IMR-90 (cell line): ENCODE measurements around the gene CASK. TPM values are rescaled to one million over a fixed set of nuclear protein-coding genes. Genes with fewer than 3 reads are reported as not detected.

Source experiments
- ATAC-seq: fragments of 200-7000 bp; cut with Tn5 transposase; 2 replicates; pipeline ENCODE4 v1.9.1; 2020; ENCODE audit warnings: low read depth, mild to moderate bottlenecking, moderate library complexity
- BruUV-seq: library from RNA; stranded (reverse); fragments of 400-500 nt; replicated peaks from 2 replicates; lab custom pipeline; 2021; lab: Mats Ljungman, UMichigan
- CTCF ChIA-PET: fragments of 300-600 bp; formaldehyde crosslinking; extraction: SDS; loops from one replicate; lab custom pipeline; 2021; ENCODE audit warnings: antibody characterized with exemption; lab: Yijun Ruan, JAX
- POLR2A ChIA-PET: fragments of 300-600 bp; sonication (Branson Sonifier 250); formaldehyde crosslinking; loops from one replicate; lab custom pipeline; 2022; ENCODE audit warnings: antibody characterized with exemption; ENCODE audit not compliant: unreplicated experiment; lab: Charles Lee
- DNase-seq: peaks from one replicate; pipeline ENCODE4 v3.0.0; 2013
- H2AFZ ChIP-seq: replicated peaks from 2 replicates; pipeline ENCODE3; 2013; ENCODE audit warnings: low read length, mild to moderate bottlenecking; ENCODE audit not compliant: poor library complexity
- H2AK5ac ChIP-seq: 2 replicates; pipeline ENCODE4 v1.6.1; 2013; ENCODE audit warnings: low read depth, low read length, inconsistent platforms
- H2AK9ac ChIP-seq: replicated peaks from 2 replicates; pipeline ENCODE3; 2013; ENCODE audit warnings: mild to moderate bottlenecking, low read depth, low read length, moderate library complexity; ENCODE audit not compliant: poor library complexity
- H2BK120ac ChIP-seq: 2 replicates; pipeline ENCODE4 v1.6.1; 2013; ENCODE audit warnings: low read depth, low read length, inconsistent platforms
- H2BK15ac ChIP-seq: 3 replicates; pipeline ENCODE4 v1.6.1; 2013; ENCODE audit warnings: low read depth, low read length, inconsistent platforms
- H2BK20ac ChIP-seq: 2 replicates; pipeline ENCODE4 v1.6.1; 2013; ENCODE audit warnings: low read depth, mild to moderate bottlenecking, inconsistent platforms, low read length, moderate library complexity
- H2BK5ac ChIP-seq: 2 replicates; pipeline ENCODE4 v1.6.1; 2013; ENCODE audit warnings: mild to moderate bottlenecking, low read depth, low read length, inconsistent platforms; ENCODE audit not compliant: poor library complexity, severe bottlenecking
- H3K14ac ChIP-seq: replicated peaks from 2 replicates; pipeline ENCODE4 v1.6.1; 2013; ENCODE audit warnings: low read depth, low read length, inconsistent platforms
- H3K18ac ChIP-seq: 2 replicates; pipeline ENCODE4 v1.6.1; 2013; ENCODE audit warnings: low read depth, low read length, control low read depth
- H3K23ac ChIP-seq: 2 replicates; pipeline ENCODE4 v1.6.1; 2013; ENCODE audit warnings: low read depth, low read length, inconsistent platforms
- H3K27ac ChIP-seq: 2 replicates; pipeline ENCODE4 v1.5.1; 2013; ENCODE audit warnings: mild to moderate bottlenecking, control low read depth, low read length; ENCODE audit not compliant: insufficient read depth
- H3K27me3 ChIP-seq: 2 replicates; pipeline ENCODE4 v1.6.1; 2013; ENCODE audit warnings: low read length; ENCODE audit not compliant: control insufficient read depth, insufficient read depth
- H3K36me3 ChIP-seq: 2 replicates; pipeline ENCODE4 v1.6.1; 2013; ENCODE audit warnings: low read length, mixed read lengths; ENCODE audit not compliant: control insufficient read depth, insufficient read depth
- H3K4ac ChIP-seq: 2 replicates; pipeline ENCODE4 v1.6.1; 2013; ENCODE audit warnings: low read depth, low read length, inconsistent platforms
- H3K4me1 ChIP-seq: 2 replicates; pipeline ENCODE4 v1.6.1; 2013; ENCODE audit warnings: low read length, mixed read lengths; ENCODE audit not compliant: control insufficient read depth, insufficient read depth
- H3K4me2 ChIP-seq: 2 replicates; pipeline ENCODE4 v1.6.1; 2013; ENCODE audit warnings: low read depth, mild to moderate bottlenecking, control low read depth, low read length, moderate library complexity
- H3K4me3 ChIP-seq: 2 replicates; pipeline ENCODE4 v1.5.1; 2013; ENCODE audit warnings: low read depth, mild to moderate bottlenecking, control low read depth, low read length, moderate library complexity; ENCODE audit not compliant: insufficient read depth
- H3K56ac ChIP-seq: 2 replicates; pipeline ENCODE4 v1.6.1; 2013; ENCODE audit warnings: low read length, inconsistent platforms; ENCODE audit not compliant: insufficient read depth; ENCODE audit errors: extremely low read depth
- H3K79me1 ChIP-seq, 2 experiments: 2 replicates each; pipeline ENCODE4 v1.6.1; 2013; ENCODE audit warnings: low read length in 2 of 2, inconsistent platforms in 1 of 2, low read depth in 1 of 2
- H3K9ac ChIP-seq: 2 replicates; pipeline ENCODE4 v1.6.1; 2013; ENCODE audit warnings: low read depth, low read length, control low read depth
- H3K9me1 ChIP-seq: 2 replicates; pipeline ENCODE4 v1.6.1; 2013; ENCODE audit warnings: low read length, inconsistent platforms; ENCODE audit not compliant: insufficient read depth
- H3K9me3 ChIP-seq: 2 replicates; pipeline ENCODE4 v1.6.1; 2013; ENCODE audit warnings: low read length; ENCODE audit not compliant: control insufficient read depth, insufficient read depth
- H4K20me1 ChIP-seq: 2 replicates; pipeline ENCODE4 v1.6.1; 2013; ENCODE audit warnings: low read length, inconsistent platforms; ENCODE audit not compliant: insufficient read depth
- H4K5ac ChIP-seq: 2 replicates; pipeline ENCODE4 v1.6.1; 2013; ENCODE audit warnings: mild to moderate bottlenecking, low read depth, low read length, control low read depth
- H4K8ac ChIP-seq, 2 experiments: 2 replicates each; pipeline ENCODE4 v1.6.1; 2013; ENCODE audit warnings: low read depth in 2 of 2, low read length in 2 of 2, control low read depth in 1 of 2, inconsistent platforms in 1 of 2
- H4K91ac ChIP-seq: 2 replicates; pipeline ENCODE4 v1.6.1; 2013; ENCODE audit warnings: low read depth, low read length, inconsistent platforms; ENCODE audit not compliant: insufficient read depth
- BHLHE40 ChIP-seq: fragments of 150-350 bp; IDR thresholded peaks from 2 replicates; pipeline ENCODE4 v1.6.1; 2016; ENCODE audit warnings: mild to moderate bottlenecking, low read depth, low read length
- CEBPB ChIP-seq: IDR thresholded peaks from 2 replicates; pipeline ENCODE4 v1.6.1; 2012; ENCODE audit warnings: low read depth, low read length, improper control_type of control experiment
- CHD1 ChIP-seq: IDR thresholded peaks from 2 replicates; pipeline ENCODE4 v1.6.1; 2012; ENCODE audit warnings: low read depth, low read length, improper control_type of control experiment
- FOS ChIP-seq: fragments of 150-350 bp; IDR thresholded peaks from 2 replicates; pipeline ENCODE4 v1.6.1; 2016; ENCODE audit warnings: low read depth, low read length
- MAFK ChIP-seq: IDR thresholded peaks from 2 replicates; pipeline ENCODE4 v1.6.1; 2012; ENCODE audit warnings: low read depth, low read length, improper control_type of control experiment
- MAZ ChIP-seq: IDR thresholded peaks from 2 replicates; pipeline ENCODE4 v1.6.1; 2012; ENCODE audit warnings: low read depth, mild to moderate bottlenecking, low read length, improper control_type of control experiment, moderate library complexity, borderline replicate concordance
- MXI1 ChIP-seq: IDR thresholded peaks from 2 replicates; pipeline ENCODE4 v1.6.1; 2012; ENCODE audit warnings: low read depth, mild to moderate bottlenecking, low read length, moderate library complexity, borderline replicate concordance
- NFE2L2 ChIP-seq: fragments of 150-350 bp; IDR thresholded peaks from 2 replicates; pipeline ENCODE4 v1.6.1; 2016; ENCODE audit warnings: low read depth, mild to moderate bottlenecking, low read length
- POLR2A ChIP-seq: IDR thresholded peaks from 2 replicates; pipeline ENCODE4 v1.6.1; 2012; ENCODE audit warnings: mild to moderate bottlenecking, low read depth, low read length
- RAD21 ChIP-seq: IDR thresholded peaks from 2 replicates; pipeline ENCODE4 v1.6.1; 2012; ENCODE audit warnings: low read length, improper control_type of control experiment
- RCOR1 ChIP-seq: IDR thresholded peaks from 2 replicates; pipeline ENCODE4 v1.6.1; 2012; ENCODE audit warnings: mild to moderate bottlenecking, low read length, improper control_type of control experiment; ENCODE audit not compliant: insufficient replicate concordance
- RFX5 ChIP-seq: IDR thresholded peaks from 2 replicates; pipeline ENCODE4 v1.8.0; 2012; ENCODE audit warnings: low read depth, mild to moderate bottlenecking, low read length, moderate library complexity
- SMC3 ChIP-seq: fragments of 150-350 bp; IDR thresholded peaks from 2 replicates; pipeline ENCODE4 v1.6.1; 2016; ENCODE audit warnings: low read depth, mild to moderate bottlenecking, antibody characterized with exemption, low read length, moderate library complexity
- USF2 ChIP-seq: fragments of 150-350 bp; IDR thresholded peaks from 2 replicates; pipeline ENCODE4 v1.6.1; 2017; ENCODE audit warnings: mild to moderate bottlenecking, antibody characterized with exemption, low read length, low read depth
- WGBS, 2 experiments: methylation state at CpG; one replicate each; pipeline versions ENCODE4 v1.1.5 to v1.1.7; 2013; ENCODE audit warnings: missing lambda C conversion rate in 2 of 2; ENCODE audit not compliant: insufficient read length in 1 of 2; ENCODE audit errors: extremely low coverage in 2 of 2; 5-methylcytosine and 5-hydroxymethylcytosine counted together
- dilution Hi-C: fragments of 300-500 bp; cut with HindIII; formaldehyde crosslinking; loops from one replicate; pipeline ENCODE4 v1.14.3; 2018; ENCODE audit warnings: low sequenced_read_pairs; ENCODE audit not compliant: unreplicated experiment
- in situ Hi-C: fragments of 300-500 bp; cut with MboI; formaldehyde crosslinking; loops from 3 replicates; pipeline ENCODE4 v1.14.3; 2019; ENCODE audit warnings: low sequenced_read_pairs, inconsistent platforms, mixed read lengths
- intact Hi-C: fragments of 100-400 bp; cut with micrococcal nuclease; formaldehyde crosslinking; loops from 2 replicates; pipeline ENCODE4 v1.10.0; 2022
- polyA plus RNA-seq, 3 experiments: library from polyadenylated mRNA; depleted of rRNA; stranded (reverse); fragments of >200 nt; gene quantifications; 2 replicates each; pipeline ENCODE4 v1.2.3, GENCODE V29; 2012; ENCODE audit warnings: low replicate concordance in 1 of 3
- total RNA-seq: library from RNA; depleted of rRNA; stranded (reverse); fragments of >200 nt; gene quantifications from 2 replicates; pipeline ENCODE4 v1.2.3, GENCODE V29; 2012
- TF ChIP-seq, protein P1 (sequence below): conservative IDR thresholded peaks from 2 replicates; pipeline ENCODE4 v1.5.1; 2012; ENCODE audit warnings: mild to moderate bottlenecking, low read depth, low read length, improper control_type of control experiment
- TF ChIP-seq, protein P2 (sequence below): fragments of 150-350 bp; IDR thresholded peaks from 2 replicates; pipeline ENCODE4 v1.6.1; 2016; ENCODE audit warnings: low read depth, mild to moderate bottlenecking, low read length, moderate library complexity, borderline replicate concordance

Gene CASK
- total and polyA plus RNA-seq, 2 of the 4 experiments (the other 2 are of a cell fraction): 9.4 to 17.7 TPM

DNA sequence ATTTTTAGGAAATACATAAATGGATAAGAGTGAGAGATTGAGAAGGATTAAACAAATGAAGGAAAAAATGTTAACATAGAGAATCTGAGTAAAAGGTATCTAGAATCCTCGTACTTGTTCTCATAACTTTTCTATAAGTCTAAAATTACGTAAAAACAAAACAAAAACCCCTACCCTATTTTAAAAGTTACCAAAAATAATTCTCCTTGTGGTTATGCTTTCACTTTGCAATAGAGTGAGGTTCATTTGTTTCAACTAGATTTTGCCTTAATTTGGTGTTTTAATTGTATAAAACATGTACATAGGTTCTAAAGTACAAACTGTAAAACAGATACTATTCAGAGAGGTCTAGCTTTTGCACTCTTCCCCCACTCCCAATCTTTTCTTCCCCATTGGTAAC lies 238.4 kb downstream of the CASK start:
- TF ChIP-seq RAD21 (no peak), MAZ (no peak), MAFK (no peak), MXI1 (no peak), BHLHE40 (no peak), CEBPB (no peak), CHD1 (no peak), SMC3 (no peak), NFE2L2 (no peak), USF2 (no peak), POLR2A (no peak), FOS (no peak), RCOR1 (no peak), RFX5 (no peak)
- TF ChIP-seq, protein P1, sequence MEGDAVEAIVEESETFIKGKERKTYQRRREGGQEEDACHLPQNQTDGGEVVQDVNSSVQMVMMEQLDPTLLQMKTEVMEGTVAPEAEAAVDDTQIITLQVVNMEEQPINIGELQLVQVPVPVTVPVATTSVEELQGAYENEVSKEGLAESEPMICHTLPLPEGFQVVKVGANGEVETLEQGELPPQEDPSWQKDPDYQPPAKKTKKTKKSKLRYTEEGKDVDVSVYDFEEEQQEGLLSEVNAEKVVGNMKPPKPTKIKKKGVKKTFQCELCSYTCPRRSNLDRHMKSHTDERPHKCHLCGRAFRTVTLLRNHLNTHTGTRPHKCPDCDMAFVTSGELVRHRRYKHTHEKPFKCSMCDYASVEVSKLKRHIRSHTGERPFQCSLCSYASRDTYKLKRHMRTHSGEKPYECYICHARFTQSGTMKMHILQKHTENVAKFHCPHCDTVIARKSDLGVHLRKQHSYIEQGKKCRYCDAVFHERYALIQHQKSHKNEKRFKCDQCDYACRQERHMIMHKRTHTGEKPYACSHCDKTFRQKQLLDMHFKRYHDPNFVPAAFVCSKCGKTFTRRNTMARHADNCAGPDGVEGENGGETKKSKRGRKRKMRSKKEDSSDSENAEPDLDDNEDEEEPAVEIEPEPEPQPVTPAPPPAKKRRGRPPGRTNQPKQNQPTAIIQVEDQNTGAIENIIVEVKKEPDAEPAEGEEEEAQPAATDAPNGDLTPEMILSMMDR: no peak
- TF ChIP-seq, protein P2, sequence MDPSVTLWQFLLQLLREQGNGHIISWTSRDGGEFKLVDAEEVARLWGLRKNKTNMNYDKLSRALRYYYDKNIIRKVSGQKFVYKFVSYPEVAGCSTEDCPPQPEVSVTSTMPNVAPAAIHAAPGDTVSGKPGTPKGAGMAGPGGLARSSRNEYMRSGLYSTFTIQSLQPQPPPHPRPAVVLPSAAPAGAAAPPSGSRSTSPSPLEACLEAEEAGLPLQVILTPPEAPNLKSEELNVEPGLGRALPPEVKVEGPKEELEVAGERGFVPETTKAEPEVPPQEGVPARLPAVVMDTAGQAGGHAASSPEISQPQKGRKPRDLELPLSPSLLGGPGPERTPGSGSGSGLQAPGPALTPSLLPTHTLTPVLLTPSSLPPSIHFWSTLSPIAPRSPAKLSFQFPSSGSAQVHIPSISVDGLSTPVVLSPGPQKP: no peak
- intact Hi-C loops (no loop called here), dilution Hi-C loops (no loop called here), in situ Hi-C loops (no loop called here)
- Histone ChIP-seq H4K20me1 (no peaks in the 10 kb centered on the region), H3K14ac (no peak overlapping the region), H2BK5ac (no peak overlapping the region), H4K91ac (no peak overlapping the region), H2AFZ (no peak overlapping the region), H4K5ac (no peak overlapping the region), H3K23ac (no peak overlapping the region), H3K79me1 (no peaks in the 10 kb centered on the region), H2AK5ac (no peak overlapping the region), H3K36me3 (no peaks in the 10 kb centered on the region), H3K18ac (no peak overlapping the region), H3K4me2 (no peak overlapping the region), H2BK20ac (no peak overlapping the region), H3K56ac (no peak overlapping the region), H3K9me1 (no peaks in the 10 kb centered on the region; the same call in 1 of the 2 replicates), H2AK9ac (no peak overlapping the region), H3K4me1 (no peaks in the 10 kb centered on the region), H4K8ac (no peak overlapping the region), H3K27ac (no peak overlapping the region), H3K9ac (no peak overlapping the region), H2BK15ac (no peak overlapping the region), H3K27me3 (no peaks in the 10 kb centered on the region), H3K9me3 (no peaks in the 10 kb centered on the region), H3K4ac (no peak overlapping the region), H3K4me3 (no peak overlapping the region), H2BK120ac (no peak overlapping the region)
- BruUV-seq: no TSS peak
- ATAC-seq: no peak
- ChIA-PET CTCF (interaction anchor here (0.6 kb wide), 1 partner anchor 847 kb away, joined by 3 read pairs; no protein-coding TSS in a partner anchor), POLR2A (no interaction called here)
- DNase-seq: no peak
- WGBS, 2 experiments: 100% methylated on average over 2 of the region's 2 CpGs; no CpG with 5 or more reads in 1 of the 2 experiments
